ENCODE data around the gene TBC1D17. TPM values are rescaled to one million over a fixed set of nuclear protein-coding genes. Genes with fewer than 3 reads are reported as not detected.

The TBC1D17 gene
- total and polyA plus RNA-seq, 12 donors: 5.8 to 198 (median 51.4) TPM

DNA sequence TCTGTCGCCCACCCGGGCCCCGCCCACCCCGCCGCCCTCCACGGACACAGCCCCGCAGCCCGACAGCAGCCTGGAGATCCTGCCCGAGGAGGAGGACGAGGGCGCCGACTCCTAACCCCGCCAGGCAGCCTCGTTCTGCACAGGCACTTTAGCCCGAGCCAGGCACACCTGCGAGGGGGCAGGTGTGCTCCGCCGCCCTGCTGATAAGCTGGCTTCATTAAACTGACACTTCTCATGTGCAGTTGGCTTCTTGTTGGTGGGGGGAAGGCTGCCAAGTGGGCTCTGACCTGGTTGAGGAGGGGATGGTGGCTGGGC lies 11.0 kb downstream of the TBC1D17 start:
- Histone ChIP-seq H3K36me3 (replicated peaks in 1 of 2) (peaks cover 0 to 31% of the 10 kb centered on the region in 2 donors), H3K27me3 (no peaks in the 10 kb centered on the region), H3K4me3 (no peak overlapping the region), H3K9me3 (replicated peaks in 1 of 3) (no peaks in the 10 kb centered on the region), H3K4me1 (replicated peaks in 1 of 2) (peaks cover 4 to 9% of the 10 kb centered on the region in 2 donors), H3K27ac (no peak overlapping the region)
- intact Hi-C loops (cut with DNase I): no loop called here
- DNase-seq: no peak
- WGBS, 4 donors: 84 to 100% (median 92%) methylated on average over 3 to 18 of the region's 18 CpGs; no CpG with 5 or more reads in 1 of the 4 donors
- TF ChIP-seq, protein P1, sequence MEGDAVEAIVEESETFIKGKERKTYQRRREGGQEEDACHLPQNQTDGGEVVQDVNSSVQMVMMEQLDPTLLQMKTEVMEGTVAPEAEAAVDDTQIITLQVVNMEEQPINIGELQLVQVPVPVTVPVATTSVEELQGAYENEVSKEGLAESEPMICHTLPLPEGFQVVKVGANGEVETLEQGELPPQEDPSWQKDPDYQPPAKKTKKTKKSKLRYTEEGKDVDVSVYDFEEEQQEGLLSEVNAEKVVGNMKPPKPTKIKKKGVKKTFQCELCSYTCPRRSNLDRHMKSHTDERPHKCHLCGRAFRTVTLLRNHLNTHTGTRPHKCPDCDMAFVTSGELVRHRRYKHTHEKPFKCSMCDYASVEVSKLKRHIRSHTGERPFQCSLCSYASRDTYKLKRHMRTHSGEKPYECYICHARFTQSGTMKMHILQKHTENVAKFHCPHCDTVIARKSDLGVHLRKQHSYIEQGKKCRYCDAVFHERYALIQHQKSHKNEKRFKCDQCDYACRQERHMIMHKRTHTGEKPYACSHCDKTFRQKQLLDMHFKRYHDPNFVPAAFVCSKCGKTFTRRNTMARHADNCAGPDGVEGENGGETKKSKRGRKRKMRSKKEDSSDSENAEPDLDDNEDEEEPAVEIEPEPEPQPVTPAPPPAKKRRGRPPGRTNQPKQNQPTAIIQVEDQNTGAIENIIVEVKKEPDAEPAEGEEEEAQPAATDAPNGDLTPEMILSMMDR (IDR thresholded peaks at IDR 0.05): no peak

DNA sequence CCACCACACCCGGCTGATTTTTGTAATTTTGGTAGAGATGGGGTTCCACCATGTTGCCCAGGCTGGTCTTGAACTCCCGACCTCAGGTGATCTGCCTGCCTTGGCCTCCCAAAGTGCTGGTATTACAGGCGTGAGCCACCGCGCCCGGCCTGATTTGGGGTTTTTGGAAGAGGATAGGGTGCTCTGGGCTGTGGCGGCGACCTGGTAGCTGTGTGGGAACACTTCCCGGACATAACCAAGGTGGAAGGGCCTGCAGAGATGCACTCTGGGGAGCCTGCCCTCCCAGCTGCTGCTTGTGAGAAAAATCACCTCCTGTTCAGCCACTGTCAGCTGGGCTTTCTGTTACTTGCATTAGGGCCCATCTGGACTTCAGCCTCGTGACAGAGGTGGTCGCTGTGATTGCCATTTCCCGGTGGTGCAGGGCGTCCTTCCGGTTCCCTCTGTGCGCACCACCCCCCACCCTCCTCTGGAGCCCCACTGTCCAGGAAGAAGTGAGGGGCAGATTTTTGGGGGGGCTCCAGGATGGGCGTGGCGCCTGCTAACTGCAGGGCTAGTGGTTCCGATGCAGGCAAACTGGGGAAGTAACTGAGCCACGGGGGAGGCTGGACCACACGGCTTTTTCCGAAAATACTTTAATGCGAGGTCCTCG lies 11.7 kb downstream of the TBC1D17 start:
- 92 to 95% (median 93%) methylated on average over 22 to 23 of the region's 23 CpGs for WGBS, 4 donors

DNA sequence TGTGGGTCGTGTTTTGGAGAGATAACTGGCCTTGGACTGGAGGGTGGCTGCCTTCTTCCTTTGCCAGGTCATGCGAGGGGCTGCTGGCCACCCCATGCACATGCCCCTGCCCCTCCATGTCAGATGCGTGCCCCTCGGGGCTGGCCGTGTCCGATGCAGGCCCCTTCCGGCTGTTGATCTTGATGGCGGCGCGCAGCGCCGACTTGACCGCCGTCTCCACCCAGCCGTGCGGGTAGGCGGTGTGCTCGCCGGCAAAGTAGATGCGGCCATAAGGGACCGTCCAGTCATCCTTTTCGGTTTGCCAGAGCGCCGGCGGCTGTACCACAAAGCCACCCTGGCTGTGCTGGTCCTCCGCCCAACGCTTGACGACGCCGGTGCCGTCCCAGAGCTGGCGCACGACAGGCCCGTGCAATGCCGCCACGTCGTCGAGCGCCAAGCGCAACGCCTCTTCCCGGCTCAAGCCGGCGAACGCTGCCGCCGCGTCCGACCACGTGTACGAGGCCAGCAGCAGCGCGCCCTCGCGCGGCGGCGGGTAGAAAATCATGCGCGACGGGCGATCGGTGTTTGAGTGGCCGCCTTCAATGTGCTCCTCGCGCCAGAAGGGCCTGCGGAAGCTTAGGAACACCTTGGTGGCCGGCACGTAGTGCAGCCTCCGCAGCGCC lies 12.3 kb downstream of the TBC1D17 start:
- Histone ChIP-seq H3K9me3 (replicated peaks in 1 of 3) (no peaks in the 10 kb centered on the region), H3K36me3 (replicated peaks in 1 of 2) (peaks cover 0 to 18% of the 10 kb centered on the region in 2 donors), H3K27me3 (no peaks in the 10 kb centered on the region), H3K4me3 (peak overlapping the region in 1 of 4 donors; percentile 40), H3K4me1 (replicated peaks in 1 of 2) (peaks cover 4 to 9% of the 10 kb centered on the region in 2 donors), H3K27ac (peak overlapping the region in 2 of 5 donors; percentile 16 to 38)
- intact Hi-C loops (cut with DNase I): no loop called here
- 19 to 70% (median 23%) methylated on average over 3 to 71 of the region's 71 CpGs for WGBS, 4 donors
- no peak for TF ChIP-seq POLR2A (IDR thresholded peaks at IDR 0.05)
- TF ChIP-seq, protein P1 (IDR thresholded peaks at IDR 0.05): peak; percentile 43 to 87 (median 76)
- DNase-seq: peak; percentile 75 to 88 (median 81)

More for the DNA sequence above, 11.7 kb downstream of the TBC1D17 start:
- DNase-seq: no peak
- no peak for TF ChIP-seq POLR2A (IDR thresholded peaks at IDR 0.05)
- TF ChIP-seq, protein P1 (IDR thresholded peaks at IDR 0.05): no peak
- Histone ChIP-seq H3K27me3 (no peaks in the 10 kb centered on the region), H3K4me1 (replicated peaks in 1 of 2) (peaks cover 4 to 9% of the 10 kb centered on the region in 2 donors), H3K9me3 (replicated peaks in 1 of 3) (no peaks in the 10 kb centered on the region), H3K36me3 (replicated peaks in 1 of 2) (peaks cover 0 to 24% of the 10 kb centered on the region in 2 donors), H3K4me3 (no peak overlapping the region), H3K27ac (no peak overlapping the region)
- intact Hi-C loops (cut with DNase I): no loop called here

DNA sequence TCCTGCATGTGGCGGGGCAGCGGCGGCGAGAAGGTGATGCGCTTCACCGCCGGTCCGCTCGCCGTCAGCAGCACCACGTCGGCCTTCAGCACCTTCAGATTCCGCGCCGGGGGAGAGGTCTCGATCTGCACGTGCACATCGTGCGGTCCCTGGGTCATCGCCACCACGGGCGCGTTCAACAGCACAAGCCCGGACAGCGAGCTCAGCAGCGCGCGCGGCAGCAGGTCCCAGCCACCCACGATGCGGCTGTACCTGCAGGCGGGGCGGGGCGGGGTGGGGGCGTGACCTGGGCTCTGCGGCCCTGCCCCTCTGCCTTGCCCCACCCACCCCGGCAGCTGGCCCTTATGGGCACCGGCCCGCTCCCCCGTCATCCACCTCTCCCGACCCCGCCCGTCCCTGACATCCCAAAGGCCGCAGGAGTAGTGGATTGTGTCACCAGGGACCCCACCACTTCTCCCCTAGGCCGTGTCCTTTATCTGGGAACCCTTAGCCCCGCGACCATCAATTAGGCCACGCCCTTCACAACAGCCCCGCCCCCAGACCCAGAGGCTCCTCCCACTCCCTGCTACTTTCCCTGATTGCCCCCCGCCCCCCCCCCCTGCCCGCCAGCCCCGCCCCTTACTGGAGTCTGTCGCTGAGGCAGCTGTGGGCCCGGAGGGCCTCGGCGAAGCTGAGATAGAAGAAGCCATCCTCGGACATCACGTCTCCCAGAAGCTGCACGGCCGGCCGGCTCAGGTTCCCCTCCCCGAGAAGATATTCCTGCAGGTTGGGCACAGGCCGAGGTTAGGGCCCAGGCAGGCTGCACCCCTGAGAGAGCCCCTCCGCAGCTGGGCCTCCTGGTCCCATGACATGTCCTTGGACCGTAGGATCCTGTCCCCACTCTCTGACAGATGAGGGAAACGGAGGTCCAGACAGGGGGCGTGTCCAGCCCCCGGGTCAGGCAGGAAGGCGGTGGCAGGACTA lies 13.1 kb downstream of the TBC1D17 start:
- Histone ChIP-seq H3K4me1 (replicated peaks in 1 of 2) (peaks cover 4 to 9% of the 10 kb centered on the region in 2 donors), H3K4me3 (peak overlapping the region in 1 of 4 donors; percentile 40), H3K27me3 (no peaks in the 10 kb centered on the region), H3K9me3 (replicated peaks in 1 of 3) (no peaks in the 10 kb centered on the region), H3K36me3 (replicated peaks in 1 of 2) (peaks cover 0 to 10% of the 10 kb centered on the region in 2 donors), H3K27ac (peak overlapping the region in 2 of 5 donors; percentile 16 to 38)
- WGBS, 4 donors: 8 to 19% (median 11%) methylated on average over 5 to 68 of the region's 69 CpGs
- intact Hi-C loops (cut with DNase I): no loop called here
- no peak for TF ChIP-seq POLR2A (IDR thresholded peaks at IDR 0.05)
- TF ChIP-seq, protein P1 (IDR thresholded peaks at IDR 0.05): peak in 3 of 6 experiments; percentile 4 to 29 (median 24)
- peak in 4 of 7 donors; percentile 41 to 76 (median 62) for DNase-seq

All from adrenal gland (tissue), 12 donors.